OCI-LY3 (cell line): ENCODE results near the gene HSF5.

Experiments
- H2AFZ ChIP-seq: fragments of 200-600, 300-600 bp; shearing (Covaris generic); 2 replicates; pipeline ENCODE4 v1.6.0; 2014; ENCODE audit warnings: antibody characterized with exemption, low read depth, low read length
- H3K27ac ChIP-seq: fragments of 200-600, 300-600 bp; sonication (generic); 2 replicates; pipeline ENCODE4 v1.5.1; 2014; ENCODE audit warnings: mild to moderate bottlenecking, low read length, moderate library complexity, mixed read lengths
- H3K27me3 ChIP-seq: fragments of 200-600, 300-600 bp; sonication (generic); 2 replicates; pipeline ENCODE4 v1.6.1; 2014; ENCODE audit warnings: low read depth, low read length, mixed read lengths
- H3K36me3 ChIP-seq: fragments of 200-600, 300-600 bp; sonication (generic); replicated peaks from 2 replicates; pipeline ENCODE3; 2014; ENCODE audit warnings: low read depth, low read length, mixed read lengths
- H3K4me1 ChIP-seq: fragments of 300-600, 200-600 bp; sonication (generic); 2 replicates; pipeline ENCODE4 v1.6.1; 2014; ENCODE audit warnings: low read length, mixed read lengths
- H3K4me2 ChIP-seq: fragments of 200-600, 300-600 bp; sonication (generic); 2 replicates; pipeline ENCODE4 v1.6.1; 2014; ENCODE audit warnings: low read length, mixed read lengths
- H3K4me3 ChIP-seq: fragments of 300-600, 200-600 bp; sonication (generic); 2 replicates; pipeline ENCODE4 v1.5.1; 2014; ENCODE audit warnings: antibody characterized with exemption, mild to moderate bottlenecking, low read length, moderate library complexity
- H3K79me2 ChIP-seq: fragments of 300-600, 200-600 bp; shearing (Covaris generic); 2 replicates; pipeline ENCODE4 v1.6.1; 2014; ENCODE audit warnings: mild to moderate bottlenecking, low read length, mixed read lengths
- H3K9ac ChIP-seq: fragments of 300-600, 200-600 bp; shearing (Covaris generic); 2 replicates; pipeline ENCODE4 v1.6.0; 2014; ENCODE audit warnings: mild to moderate bottlenecking, low read length, moderate library complexity
- H3K9me3 ChIP-seq: fragments of 200-600, 300-600 bp; shearing (Covaris generic); 2 replicates; pipeline ENCODE4 v1.6.1; 2014; ENCODE audit warnings: low read length, mixed read lengths; ENCODE audit not compliant: insufficient read depth
- H4K20me1 ChIP-seq: fragments of 200-600, 300-600 bp; sonication (generic); 2 replicates; pipeline ENCODE4 v1.6.1; 2016; ENCODE audit warnings: low read length, mixed read lengths; ENCODE audit not compliant: insufficient read depth
- EZH2phosphoT487 ChIP-seq: fragments of 200-600 bp; shearing (Covaris generic); IDR thresholded peaks from 2 replicates; pipeline ENCODE4 v1.6.1; 2018; ENCODE audit warnings: antibody characterized with exemption, mixed run types, low read depth
- TF ChIP-seq, protein P1 (sequence below): fragments of 200-600, 300-600 bp; sonication (generic); IDR thresholded peaks from 2 replicates; pipeline ENCODE4 v1.5.1; 2014; ENCODE audit warnings: antibody characterized with exemption, low read length, low read depth

The HSF5 gene

GRCh38 chr17:58371300-58371950 is 116.8 kb downstream of the HSF5 start:
- no peak overlapping the region for H3K9ac ChIP-seq
- no peak for TF ChIP-seq EZH2phosphoT487
- TF ChIP-seq, protein P1, sequence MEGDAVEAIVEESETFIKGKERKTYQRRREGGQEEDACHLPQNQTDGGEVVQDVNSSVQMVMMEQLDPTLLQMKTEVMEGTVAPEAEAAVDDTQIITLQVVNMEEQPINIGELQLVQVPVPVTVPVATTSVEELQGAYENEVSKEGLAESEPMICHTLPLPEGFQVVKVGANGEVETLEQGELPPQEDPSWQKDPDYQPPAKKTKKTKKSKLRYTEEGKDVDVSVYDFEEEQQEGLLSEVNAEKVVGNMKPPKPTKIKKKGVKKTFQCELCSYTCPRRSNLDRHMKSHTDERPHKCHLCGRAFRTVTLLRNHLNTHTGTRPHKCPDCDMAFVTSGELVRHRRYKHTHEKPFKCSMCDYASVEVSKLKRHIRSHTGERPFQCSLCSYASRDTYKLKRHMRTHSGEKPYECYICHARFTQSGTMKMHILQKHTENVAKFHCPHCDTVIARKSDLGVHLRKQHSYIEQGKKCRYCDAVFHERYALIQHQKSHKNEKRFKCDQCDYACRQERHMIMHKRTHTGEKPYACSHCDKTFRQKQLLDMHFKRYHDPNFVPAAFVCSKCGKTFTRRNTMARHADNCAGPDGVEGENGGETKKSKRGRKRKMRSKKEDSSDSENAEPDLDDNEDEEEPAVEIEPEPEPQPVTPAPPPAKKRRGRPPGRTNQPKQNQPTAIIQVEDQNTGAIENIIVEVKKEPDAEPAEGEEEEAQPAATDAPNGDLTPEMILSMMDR, result no peak
- H3K9me3 ChIP-seq, result no peaks in the 10 kb centered on the region
- H3K4me2 ChIP-seq, result no peak overlapping the region
- no peaks in the 10 kb centered on the region for H3K79me2 ChIP-seq
- H2AFZ ChIP-seq, result no peak overlapping the region
- peaks cover 22% of the 10 kb centered on the region for H3K4me1 ChIP-seq
- no peaks in the 10 kb centered on the region for H3K27me3 ChIP-seq
- H3K36me3 ChIP-seq, result no peaks in the 10 kb centered on the region
- H3K27ac ChIP-seq, result no peak overlapping the region
- no peaks in the 10 kb centered on the region for H4K20me1 ChIP-seq
- no peak overlapping the region for H3K4me3 ChIP-seq

DNA sequence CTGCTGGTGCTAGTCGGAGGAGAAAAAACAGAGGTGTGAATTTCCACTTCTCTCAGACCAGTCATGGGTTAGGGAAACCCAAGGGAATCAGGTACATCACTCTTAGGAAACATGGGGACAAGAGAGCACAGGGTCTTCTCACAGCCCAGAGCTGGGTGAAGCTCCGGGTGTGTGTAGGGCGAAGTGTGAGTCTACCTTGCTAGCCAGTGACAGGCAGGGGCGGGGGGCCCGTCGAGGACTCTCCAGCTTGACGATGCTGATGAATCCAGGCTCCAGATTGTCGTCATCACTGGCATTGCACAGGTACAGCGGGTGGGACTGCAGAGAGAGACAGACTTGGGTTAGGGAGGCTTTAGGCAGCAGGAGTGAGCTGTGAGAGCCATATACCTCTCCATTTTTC is 117.5 kb downstream of the HSF5 start:
- Histone ChIP-seq H3K36me3 (no peaks in the 10 kb centered on the region), H3K9me3 (no peaks in the 10 kb centered on the region), H3K4me2 (no peak overlapping the region), H4K20me1 (no peaks in the 10 kb centered on the region), H3K27me3 (no peaks in the 10 kb centered on the region), H3K4me1 (peaks cover 19% of the 10 kb centered on the region), H3K4me3 (no peak overlapping the region), H2AFZ (no peak overlapping the region), H3K27ac (no peak overlapping the region), H3K79me2 (no peaks in the 10 kb centered on the region), H3K9ac (no peak overlapping the region)
- TF ChIP-seq, protein P1, result no peak
- TF ChIP-seq EZH2phosphoT487, result no peak

DNA sequence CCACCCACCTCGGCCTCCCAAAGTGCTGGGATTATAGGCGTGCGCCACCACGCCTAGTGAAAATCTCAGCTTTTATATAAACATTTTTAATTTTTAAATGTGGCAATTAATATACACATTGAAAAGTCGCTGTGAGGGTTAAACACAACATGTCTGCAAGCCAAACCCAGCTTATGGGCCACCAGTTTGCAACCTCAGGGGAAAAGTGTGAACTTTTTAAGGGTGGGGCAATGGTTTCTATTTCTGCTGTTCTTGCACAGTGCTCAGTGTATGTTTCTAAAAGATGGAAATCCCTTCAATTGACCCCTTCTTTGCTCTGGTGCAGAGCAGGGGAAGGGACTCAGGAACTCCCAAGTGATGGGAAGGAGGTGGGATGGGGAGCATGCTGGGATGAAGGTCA is 117.9 kb downstream of the HSF5 start:
- Histone ChIP-seq H3K4me1 (peaks cover 16% of the 10 kb centered on the region), H3K79me2 (no peaks in the 10 kb centered on the region), H3K9ac (no peak overlapping the region), H4K20me1 (no peaks in the 10 kb centered on the region), H3K4me3 (no peak overlapping the region), H2AFZ (no peak overlapping the region), H3K36me3 (no peaks in the 10 kb centered on the region), H3K9me3 (no peaks in the 10 kb centered on the region), H3K27me3 (no peaks in the 10 kb centered on the region), H3K4me2 (no peak overlapping the region), H3K27ac (no peak overlapping the region)
- no peak for TF ChIP-seq EZH2phosphoT487
- TF ChIP-seq, protein P1, result no peak
